Ureter (tissue), 1 donor: ENCODE results near the gene COA8. TPM values are rescaled to one million over a fixed set of nuclear protein-coding genes. Genes with fewer than 3 reads are reported as not detected.

ENCODE experiments used
- DNase-seq: peaks from one replicate; pipeline ENCODE4 v3.0.0-alpha.2; 2020; ENCODE audit warnings: low spot score
- total RNA-seq: library from RNA; stranded (reverse); gene quantifications from one replicate; pipeline ENCODE4 v1.2.4, GENCODE V29; 2023
- donor health status: DM: yes; HTN: yes; CAD: no.

The COA8 gene, protein sequence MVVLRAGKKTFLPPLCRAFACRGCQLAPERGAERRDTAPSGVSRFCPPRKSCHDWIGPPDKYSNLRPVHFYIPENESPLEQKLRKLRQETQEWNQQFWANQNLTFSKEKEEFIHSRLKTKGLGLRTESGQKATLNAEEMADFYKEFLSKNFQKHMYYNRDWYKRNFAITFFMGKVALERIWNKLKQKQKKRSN
- 37.3 TPM for total RNA-seq

DNA sequence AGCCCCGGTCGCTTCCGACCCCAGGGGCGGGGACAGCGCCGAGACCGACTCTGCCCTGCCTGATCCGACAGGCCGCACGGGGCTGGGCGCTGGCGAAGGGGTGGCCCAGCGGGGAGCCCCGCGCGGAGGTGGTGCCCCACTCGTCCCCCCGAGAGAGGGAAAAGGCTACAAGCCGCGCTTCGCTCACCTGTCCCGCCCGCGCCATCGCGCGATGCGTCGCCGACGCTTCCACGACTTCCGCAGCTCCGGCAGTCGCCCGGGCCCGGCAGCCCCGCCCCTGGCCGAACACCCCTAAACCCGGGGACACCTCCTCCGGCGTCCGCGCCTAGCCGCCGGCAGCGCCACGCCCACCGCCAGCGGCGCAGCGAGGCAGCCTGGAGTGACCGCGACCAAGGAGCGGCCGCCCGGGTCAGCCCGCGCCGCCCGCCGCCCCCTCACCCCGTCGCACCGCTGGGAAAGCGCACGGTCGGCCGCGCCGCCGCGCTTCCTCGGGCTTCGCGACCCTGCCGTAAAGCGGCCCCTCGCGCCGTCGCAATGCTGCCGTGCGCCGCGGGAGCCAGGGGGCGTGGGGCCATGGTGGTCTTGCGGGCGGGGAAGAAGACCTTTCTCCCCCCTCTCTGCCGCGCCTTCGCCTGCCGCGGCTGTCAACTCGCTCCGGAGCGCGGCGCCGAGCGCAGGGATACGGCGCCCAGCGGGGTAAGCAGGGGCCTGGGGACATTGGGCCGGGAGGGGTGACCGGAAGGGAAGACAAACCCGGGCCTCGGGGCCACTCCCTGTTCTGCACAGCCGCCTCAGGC lies at the start of gene COA8, which contains the start of gene BAG5:
Gene COA8 (plus strand): TSS at position 532 of the 797 bp plus-strand sequence. CDS start 42 bp downstream, at position 574.
Gene BAG5 (minus strand): TSS at position 229 of the 797 bp plus-strand sequence. CDS start 1,493 bp downstream, outside the sequence.
- DNase-seq, result peak; percentile 83

DNA sequence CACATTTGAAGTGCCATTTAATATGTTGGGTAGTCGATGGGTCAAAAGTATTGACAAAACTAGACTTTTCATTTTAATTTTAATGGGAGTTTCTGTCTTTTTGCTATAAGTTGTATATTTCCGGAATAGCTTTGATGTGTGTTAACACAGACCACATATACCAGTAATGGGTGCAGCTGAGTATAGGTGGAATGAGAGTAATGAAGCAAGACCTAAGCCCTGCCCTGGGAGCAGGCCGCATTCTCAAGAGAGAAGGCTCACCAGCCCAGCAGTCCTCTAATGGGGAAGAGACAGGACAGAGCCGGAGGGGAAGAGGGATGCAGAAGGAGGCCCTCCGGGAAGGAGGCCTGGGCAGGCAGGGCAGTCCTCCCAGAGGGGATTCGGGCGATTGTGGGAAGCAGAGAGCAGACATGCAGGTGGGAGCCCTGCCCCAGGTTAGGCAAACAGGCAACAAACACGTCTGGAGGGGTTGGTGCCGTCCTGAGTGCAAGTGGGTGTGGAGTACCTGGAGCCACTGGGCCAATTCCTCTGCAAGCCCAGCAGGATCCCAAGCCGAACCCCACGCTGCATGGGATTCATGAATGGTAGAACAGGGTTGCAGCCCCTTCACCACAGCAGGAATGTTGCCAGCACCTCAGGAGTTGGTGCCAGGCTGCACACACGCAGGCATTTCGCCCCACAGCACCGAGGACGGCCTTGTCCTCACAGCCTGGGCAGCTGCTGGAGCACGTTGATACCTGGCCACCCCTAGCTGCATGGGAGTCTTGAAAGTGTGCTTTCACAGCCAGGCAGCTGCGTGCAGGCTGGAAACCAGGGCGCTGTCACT lies 48.0 kb upstream of the COA8 start:
- DNase-seq, result no peak

DNA sequence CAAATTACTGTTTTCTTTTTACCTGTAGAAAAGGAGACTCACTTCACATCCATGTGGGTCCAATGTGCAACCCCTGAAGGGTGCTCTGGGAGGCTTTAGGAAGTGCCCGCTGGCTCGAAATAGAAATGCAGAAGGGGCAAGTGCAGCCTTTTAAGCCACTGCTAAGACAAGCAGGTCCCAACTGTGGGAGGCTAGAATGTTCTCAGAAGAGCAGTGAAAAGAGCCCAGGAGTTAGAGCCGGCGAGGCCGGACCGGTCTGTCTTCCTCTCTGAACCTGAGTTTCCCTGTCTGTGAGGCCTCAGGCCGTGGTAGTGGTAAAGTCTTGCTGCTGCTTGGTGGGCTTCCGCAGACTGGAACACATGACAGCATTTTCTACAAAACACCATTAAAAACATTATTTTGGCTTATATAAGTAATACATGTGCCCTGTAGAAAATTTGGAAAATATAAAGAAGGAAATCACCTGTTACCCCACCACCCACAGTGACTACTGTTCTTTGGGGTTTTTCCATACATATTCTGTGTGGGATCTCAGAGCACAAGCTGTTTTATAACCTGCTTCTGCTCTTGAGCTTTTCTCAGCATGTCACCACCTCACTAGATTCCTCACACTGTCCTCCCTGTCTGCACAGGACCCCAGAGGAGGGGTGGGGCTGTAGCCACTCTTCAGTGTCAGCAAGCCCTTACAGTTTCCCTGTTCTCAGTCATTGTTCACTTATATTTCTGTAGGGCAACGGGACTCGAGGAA lies 46.2 kb upstream of the COA8 start:
- no peak for DNase-seq

DNA sequence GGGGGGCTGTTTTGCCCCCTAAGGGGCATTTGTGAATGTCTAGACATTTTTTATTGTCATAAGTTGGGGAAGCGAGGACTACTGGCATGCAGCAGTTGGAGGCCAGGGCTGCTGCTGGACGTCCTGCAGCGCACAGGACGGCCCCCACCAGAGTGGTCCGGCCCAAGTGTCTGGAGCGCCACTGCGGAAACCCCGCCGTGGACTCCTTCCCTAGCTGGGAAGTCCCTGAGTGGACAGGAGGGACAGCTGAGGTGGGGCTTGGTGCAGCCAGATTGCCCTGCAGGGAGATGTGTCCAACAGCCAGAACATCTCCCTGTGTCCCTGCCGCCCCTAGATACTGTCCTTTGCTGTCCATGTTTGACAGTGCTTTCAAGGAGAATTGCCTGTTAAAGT lies 45.6 kb upstream of the COA8 start:
- no peak for DNase-seq

DNA sequence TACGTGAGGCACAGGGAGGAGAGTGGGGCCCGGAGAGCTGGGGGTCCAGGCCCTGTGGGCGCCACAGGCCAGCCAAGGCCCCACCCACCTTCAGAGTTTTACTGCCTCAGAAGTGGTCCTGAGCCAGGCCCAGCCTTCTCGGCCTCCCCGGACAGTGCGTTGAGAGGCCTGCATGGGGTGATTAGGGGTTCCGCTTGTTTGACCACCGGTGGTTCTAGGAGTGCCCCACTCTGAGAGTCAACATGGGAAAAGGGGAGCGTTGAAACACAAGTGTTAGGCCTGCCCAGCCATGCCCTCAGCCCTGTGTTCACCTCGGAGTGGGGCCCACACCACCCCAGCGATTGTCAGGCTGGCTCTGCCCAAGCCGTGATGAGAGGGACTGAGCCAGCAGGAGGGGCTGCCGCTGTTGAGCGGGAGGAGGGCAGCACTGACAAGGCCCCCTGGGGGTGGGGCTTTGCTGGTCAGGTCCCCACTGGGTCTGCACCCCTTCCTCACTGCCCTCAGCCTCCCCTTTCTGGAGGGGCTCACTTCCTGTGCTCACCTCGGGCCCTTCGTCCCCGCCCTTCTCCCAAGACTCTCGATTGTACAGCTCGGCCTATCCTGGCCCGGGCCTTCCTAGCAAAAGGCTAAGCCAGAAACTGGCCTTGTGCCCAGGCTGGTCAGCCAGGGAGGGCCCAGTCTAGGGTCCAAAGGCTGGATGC lies 44.9 kb upstream of the COA8 start:
- no peak for DNase-seq

DNA sequence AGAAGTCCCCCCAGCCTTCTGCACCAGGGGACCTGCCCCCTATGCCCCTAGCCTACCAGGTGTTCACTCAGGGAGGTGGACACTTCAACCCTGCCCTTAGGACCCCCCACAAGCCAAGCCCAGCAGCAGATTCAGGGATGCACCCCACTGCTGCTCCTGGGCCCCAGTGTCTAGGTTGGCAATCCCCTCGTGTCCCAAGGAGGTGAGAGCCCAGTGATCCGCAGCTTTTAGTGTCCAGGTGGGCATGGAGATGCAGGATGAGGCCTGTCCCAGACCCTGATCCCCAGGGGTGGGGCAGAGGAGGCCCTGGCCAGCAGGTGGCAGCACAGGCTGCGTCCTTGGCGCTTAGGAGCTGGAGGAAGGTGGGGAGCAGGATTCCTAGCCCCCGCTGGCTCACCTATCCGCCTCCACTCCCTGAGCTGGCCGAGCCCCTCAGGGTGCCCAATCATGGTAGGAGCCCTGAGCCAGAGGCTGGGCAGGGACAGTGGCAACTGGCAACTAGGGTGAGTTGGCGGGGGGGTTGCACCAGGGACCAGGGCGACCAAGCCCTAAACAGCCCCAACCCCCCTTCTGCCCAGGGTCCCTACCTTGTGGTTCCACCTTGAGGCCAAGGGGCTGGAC lies 44.2 kb upstream of the COA8 start:
- DNase-seq, result no peak

DNA sequence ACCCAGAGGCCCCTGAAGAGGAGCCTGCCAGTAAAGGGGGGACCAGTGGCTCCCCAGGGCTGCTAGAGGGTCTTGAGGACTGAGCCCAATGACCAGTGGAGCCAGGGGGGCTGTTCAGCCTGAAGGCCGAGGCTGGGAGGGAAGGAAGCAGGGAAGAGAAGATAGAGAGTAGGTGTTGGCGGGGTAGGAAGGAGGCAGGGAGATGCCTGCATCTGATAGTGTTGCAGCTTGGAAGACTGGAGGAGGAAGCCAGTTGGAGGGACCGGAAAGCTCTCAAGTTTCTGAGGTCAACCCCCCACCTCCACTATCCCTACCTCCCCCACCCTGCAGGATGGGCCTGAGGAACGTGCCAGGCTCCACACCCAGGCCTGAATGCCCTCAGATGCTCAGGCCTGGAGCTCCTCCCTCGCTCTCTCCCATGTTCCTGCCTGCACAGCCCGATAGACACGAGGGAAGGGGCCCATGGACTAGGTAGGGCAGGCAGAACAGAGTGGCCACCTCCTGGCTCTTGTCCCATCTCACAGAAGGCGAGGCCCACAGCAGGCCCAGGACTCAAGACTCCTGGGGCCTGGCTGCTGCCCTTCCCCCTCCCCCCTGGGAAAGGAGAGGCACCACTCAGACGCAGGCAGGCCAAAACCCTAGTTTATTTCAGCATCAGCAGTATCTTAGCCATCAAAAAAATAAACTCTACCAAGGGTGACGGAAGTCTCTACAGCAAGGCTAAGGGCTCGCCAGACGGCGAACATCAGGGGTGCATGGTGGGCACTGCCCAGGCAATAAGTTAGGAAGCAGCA lies 43.5 kb upstream of the COA8 start:
- DNase-seq, result no peak

DNA sequence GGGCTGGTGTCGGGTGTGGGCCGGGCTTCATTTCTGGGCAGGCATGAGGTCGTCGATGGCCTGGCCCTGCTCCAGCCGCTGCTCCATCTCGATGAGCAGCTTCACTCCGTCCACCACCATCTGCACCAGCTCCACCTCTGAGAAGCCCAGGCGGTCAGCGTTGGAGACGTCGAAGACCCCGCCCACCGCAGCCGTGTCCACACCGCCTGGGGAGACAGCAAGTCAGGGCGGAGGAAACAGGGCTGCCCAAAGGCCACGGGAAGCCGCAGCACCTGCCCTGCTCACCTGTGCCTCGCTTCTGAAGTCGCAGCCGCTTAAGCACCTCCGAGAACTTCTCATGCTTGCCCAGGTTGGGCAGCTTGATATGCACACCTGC lies 42.9 kb upstream of the COA8 start:
- DNase-seq, result no peak

DNA sequence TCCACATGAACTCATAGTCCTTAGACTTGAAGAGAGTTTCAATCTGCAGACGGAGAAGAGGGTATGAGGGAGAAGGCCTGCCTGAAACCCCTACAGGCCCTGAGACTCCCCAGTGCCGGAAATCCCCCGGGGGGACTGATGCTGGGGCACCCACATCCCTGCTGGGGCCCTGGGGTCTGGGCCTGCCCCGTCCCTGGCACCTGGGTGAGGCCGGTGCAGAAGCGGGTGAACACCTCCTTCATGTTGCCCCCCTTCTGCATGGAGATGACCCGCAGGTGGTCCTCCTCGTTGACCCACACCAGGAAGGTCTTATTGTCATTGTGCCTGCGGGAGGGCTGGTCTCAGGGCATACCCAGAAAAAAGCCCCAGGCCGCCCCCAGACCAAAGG lies 42.5 kb upstream of the COA8 start:
- no peak for DNase-seq

DNA sequence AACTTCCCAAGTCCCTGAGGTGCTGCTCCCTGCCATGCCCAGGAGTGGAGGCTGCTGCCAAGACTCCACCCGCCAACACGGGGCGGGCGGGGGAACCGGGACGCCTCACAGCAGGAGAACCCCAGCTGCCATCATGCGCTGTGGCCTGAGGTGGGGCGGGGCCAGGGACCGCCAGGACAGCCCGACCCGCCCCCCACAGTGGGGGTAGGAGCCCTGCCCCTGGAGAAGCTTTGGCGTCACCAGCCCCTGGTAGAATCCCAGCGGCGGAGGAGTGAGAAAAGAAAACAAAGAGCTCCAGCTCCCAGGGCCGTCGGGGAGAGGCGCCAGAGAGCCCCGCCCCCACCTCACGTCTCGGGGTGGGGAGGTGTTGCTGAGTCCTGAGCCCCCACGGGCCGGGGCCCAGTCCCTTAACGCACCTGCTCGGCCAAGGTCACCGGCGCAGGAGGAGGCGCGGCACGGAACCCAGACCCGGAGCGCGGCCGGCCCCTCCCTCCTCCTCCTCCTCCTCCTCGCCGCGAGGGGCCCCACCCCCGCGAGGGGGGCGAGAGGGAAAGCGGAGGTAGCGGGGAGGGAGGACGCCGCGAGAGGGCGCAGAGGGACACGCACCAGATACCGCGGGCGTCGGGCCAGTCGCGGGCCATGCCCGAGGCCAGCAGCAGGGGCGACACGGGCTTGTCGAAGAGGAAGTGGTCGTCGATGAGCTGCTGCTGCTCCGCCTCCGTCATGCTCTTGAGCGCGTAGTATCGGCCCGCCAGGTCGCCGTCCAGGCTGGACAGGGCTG lies 41.9 kb upstream of the COA8 start:
- DNase-seq, result peak; percentile 83

DNA sequence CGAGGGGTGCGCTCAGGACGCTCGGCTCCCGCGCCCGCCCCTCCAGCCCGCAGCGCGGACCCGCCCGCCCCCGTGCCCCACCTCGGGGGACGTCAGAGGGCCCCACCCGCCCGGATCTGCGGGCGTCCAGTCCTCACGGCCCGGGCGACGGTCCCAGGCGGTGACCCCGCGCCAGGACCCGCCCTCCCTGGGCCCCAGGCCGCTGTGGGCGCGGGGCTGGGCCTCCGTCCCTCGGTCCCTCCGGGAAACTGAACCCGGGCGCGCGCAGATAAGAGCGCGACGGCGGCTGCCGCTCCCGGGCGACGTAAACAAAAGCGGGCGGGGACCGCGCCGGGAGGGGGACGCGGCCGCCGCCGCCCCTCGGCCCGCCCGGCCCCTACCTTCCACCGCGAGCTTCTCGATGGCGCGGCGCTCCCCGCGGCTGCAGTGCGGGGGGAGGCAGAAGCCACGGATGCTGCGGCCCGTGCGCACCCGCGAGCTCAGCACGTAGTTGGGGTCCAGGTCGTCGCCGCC lies 41.3 kb upstream of the COA8 start:
- no peak for DNase-seq

DNA sequence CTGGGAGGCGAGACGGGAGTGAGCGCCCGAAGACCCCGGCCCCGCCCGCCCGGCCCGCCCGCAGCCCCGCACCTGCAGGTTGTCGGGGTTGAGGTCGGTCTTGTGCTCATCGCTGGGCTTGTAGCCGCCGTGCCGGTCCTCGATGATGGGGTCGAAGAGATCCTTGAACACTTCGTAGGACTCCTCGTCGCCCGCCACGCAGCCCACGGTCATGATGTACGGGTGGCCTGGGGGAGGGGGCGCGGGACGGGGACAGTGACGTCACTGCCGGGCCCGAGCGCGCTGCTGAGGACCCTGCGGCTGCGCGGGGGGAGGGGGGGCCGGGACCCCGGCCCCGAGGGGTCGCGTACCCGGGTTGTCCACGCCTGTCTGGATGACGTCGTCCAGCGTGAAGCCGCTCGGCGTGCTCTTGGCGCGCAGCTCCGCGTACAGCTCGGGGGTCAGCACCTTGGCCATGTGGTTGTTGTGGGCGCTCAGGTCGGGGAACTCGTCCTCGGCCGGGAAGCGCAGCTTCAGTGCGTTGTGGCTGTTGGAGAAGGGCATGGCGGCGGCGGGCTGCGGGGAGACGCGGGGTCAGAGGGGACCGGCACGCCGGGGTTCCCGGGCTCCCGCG lies 40.7 kb upstream of the COA8 start:
- DNase-seq, result peak; percentile 50

DNA sequence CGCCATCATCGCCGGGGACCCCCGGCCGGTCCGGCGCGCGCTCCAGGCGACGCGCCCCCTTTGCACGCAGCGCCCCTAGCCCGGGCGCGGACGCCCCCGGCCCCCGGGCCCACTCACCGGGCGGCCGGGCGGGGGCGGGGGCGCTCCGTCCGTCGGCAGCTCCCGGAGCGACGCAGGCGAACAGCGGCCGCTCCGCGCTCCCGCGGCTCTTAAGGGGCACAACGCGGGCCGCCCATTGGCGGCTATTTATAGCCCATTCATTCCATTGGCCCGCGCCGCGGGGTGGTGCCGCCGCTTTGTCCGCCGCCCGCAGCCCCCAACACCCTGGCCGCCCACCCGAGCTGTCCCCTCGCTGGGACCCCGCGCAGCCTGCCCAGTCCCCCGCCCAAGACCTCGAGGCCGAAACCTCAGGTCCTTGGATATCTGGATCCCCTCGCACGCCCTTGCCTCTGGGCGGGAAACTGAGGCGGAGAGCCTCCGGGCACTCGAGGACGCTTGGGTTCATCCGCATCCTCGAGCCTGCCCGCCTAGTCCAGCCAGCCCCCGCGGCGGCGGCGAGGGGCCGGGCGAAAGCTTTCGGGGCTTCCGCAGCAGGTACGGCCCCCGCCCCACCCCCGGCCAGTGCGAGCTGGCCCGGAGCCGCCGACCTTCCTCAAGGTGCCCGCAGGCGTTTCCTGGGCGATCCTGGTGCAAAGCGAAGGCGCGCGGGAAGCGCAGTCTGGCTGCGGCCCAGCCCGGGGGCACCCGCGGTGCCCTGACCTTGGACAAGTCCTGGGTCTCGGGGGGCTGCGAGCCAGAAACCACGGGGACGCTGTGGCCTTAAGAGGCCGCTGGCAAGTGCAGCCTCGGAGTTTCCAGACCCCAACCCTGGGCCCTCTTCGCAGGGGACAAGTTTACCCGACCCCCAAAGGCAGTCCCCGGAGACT lies 39.8 kb upstream of the COA8 start, which contains the start of gene CKB:
Gene CKB (minus strand): TSS at position 182 of the 926 bp plus-strand sequence. CDS start 337 bp downstream, outside the sequence.
- DNase-seq, result no peak

DNA sequence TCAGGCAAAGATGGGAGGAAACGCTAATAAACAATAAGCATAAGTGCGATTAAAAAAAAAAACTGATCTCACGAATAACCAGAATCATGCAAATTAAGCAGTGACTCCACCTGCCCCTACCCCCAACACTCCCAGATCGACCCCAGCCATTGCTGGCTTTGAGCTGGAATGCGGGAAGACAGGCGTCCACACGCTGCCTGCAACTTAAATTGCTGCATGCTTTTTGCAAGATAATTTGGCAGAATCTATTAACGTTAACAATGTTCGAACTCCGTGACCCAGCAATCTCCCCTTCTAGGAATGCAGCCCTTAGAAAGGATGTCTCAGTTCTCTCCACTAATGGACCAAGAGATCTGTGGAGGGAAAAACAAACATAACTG lies 39.2 kb upstream of the COA8 start:
- no peak for DNase-seq

DNA sequence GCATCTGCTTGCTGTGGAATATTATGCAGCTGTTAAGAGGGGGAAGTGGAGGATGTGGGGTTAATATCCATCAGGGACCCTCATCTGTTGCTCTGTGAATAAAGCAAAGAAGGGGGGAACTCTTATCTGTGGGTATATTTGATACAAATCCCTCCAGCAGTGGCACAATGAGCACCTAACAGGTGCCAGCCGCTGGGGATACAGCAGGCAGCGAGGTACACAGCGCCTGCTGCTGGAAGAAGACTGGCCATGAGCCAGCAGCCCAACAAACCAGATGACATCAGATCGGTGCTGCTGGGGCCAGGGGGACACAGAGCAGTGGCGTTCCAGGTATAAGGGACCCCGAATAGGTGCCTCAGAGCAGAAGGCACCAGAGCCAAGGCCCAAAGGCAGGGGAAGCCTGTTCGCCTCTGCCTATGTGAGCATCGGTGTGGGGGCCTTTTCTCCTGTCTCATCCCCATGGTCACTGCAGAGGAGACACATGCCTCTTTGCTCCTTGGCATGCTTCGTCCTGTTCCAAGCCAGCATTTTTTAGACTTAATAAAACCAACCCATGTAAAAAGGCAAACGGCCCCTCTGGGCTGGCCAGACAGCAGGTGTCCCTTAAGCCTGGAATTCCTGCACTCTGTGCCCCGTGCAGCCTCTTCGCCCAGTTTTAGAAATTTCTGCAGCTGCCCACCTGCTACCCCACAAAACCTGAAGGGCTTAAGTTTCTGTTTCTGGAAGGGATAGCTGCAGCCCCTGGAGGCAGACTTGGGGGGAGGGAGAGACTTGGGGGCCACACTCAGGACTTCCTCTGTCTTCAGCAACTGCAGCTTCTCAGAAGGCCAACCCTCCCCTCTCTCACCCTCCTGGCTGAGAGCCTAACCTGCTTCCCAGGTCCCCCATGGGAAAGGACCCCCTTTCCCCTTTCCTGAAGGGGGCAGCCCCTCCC lies 38.5 kb upstream of the COA8 start:
- no peak for DNase-seq
